Activated naive CD4-positive, alpha-beta T cell treated with anti-CD3 and anti-CD28 coated beads, Interleukin-2, amount 10 ng/mL, durations not matched to agents 7 days and 5 days (primary cell): ENCODE measurements around the gene EYA2.
"Not testable (repeated sequence)": the region's sequence is repeated elsewhere in the genome, so short reads cannot be mapped to it uniquely, and the experiment has no call there.

Source experiments
- CTCF ChIA-PET: fragments of 350-600 bp; sonication (Branson Sonifier 250); formaldehyde crosslinking; loops from one replicate; lab custom pipeline; 2021; ENCODE audit warnings: antibody characterized with exemption; lab: Charles Lee
- DNase-seq: peaks from one replicate; pipeline ENCODE4 v3.0.0-alpha.2; 2020
- H3K27ac Mint-ChIP-seq: one replicate; pipeline ENCODE4 v1.8.0; 2021; ENCODE audit warnings: mild to moderate bottlenecking, moderate library complexity, mixed read lengths
- H3K27me3 Mint-ChIP-seq: one replicate; pipeline ENCODE4 v1.8.0; 2021; ENCODE audit warnings: mild to moderate bottlenecking, mixed read lengths
- H3K36me3 Mint-ChIP-seq: one replicate; pipeline ENCODE4 v1.8.0; 2021; ENCODE audit warnings: mixed read lengths
- H3K4me1 Mint-ChIP-seq: one replicate; pipeline ENCODE4 v1.8.0; 2021; ENCODE audit warnings: mixed read lengths
- H3K4me3 Mint-ChIP-seq: one replicate; pipeline ENCODE4 v1.8.0; 2021; ENCODE audit warnings: mild to moderate bottlenecking, moderate library complexity, mixed read lengths
- H3K9me3 Mint-ChIP-seq: one replicate; pipeline ENCODE4 v1.8.0; 2021; ENCODE audit warnings: mixed read lengths

Gene EYA2

GRCh38 chr20:46946181-46946624, 51.6 kb downstream of the EYA2 start:
- CTCF ChIA-PET = no interaction called here
- Mint-ChIP-seq H3K27me3 (peaks cover 46% of the 10 kb centered on the region), H3K4me1 (no peaks in the 10 kb centered on the region), H3K27ac (no peak overlapping the region), H3K36me3 (no peaks in the 10 kb centered on the region), H3K9me3 (no peaks in the 10 kb centered on the region), H3K4me3 (no peak overlapping the region)
- no peak for DNase-seq

GRCh38 chr20:46946796-46947195, 52.2 kb downstream of the EYA2 start:
- no peak for DNase-seq
- Mint-ChIP-seq H3K9me3 (no peaks in the 10 kb centered on the region), H3K4me1 (no peaks in the 10 kb centered on the region), H3K36me3 (no peaks in the 10 kb centered on the region), H3K27ac (no peak overlapping the region), H3K4me3 (no peak overlapping the region), H3K27me3 (peaks cover 41% of the 10 kb centered on the region)
- CTCF ChIA-PET = no interaction called here

DNA sequence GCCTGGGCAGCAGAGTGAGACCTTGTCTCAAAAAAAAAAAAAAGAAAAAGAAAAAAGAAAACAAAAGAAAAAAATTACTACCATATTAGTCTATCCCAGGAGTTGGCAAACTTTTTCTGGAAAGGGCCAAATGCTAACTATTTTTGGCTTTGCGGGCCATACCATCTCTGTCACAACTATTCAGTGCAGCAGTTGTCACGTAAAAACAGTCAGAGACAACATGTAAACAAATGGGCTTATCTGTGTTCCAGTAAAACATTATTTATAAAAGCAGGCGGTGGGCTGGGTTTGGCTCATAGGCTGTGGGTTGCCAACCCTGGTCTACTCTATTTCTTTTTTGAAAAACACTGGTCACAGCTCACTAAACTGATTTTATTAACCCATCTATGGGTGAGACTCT, 53.4 kb downstream of the EYA2 start:
- Mint-ChIP-seq H3K9me3 (no peaks in the 10 kb centered on the region), H3K27me3 (peaks cover 41% of the 10 kb centered on the region), H3K36me3 (no peaks in the 10 kb centered on the region), H3K4me1 (no peaks in the 10 kb centered on the region), H3K27ac (no peak overlapping the region), H3K4me3 (no peak overlapping the region)
- no peak for DNase-seq
- CTCF ChIA-PET = no interaction called here

- Mint-ChIP-seq H3K36me3 (no peaks in the 10 kb centered on the region), H3K4me1 (no peaks in the 10 kb centered on the region), H3K9me3 (peaks cover 2% of the 10 kb centered on the region), H3K27me3 (peaks cover 42% of the 10 kb centered on the region), H3K4me3 (no peak overlapping the region), H3K27ac (no peak overlapping the region)
- CTCF ChIA-PET = interaction anchor here (1.1 kb wide), 1 partner anchor 270 kb away, joined by 3 read pairs; no protein-coding TSS in a partner anchor
- no peak for DNase-seq
Observed at GRCh38 chr20:46951405-46951804, 56.8 kb downstream of the EYA2 start.

- Mint-ChIP-seq H3K4me3 (no peak overlapping the region), H3K9me3 (peaks cover 5% of the 10 kb centered on the region), H3K4me1 (no peaks in the 10 kb centered on the region), H3K27me3 (peaks cover 43% of the 10 kb centered on the region), H3K36me3 (no peaks in the 10 kb centered on the region), H3K27ac (no peak overlapping the region)
- DNase-seq = no peak
- CTCF ChIA-PET = interaction anchor here (1.1 kb wide), 1 partner anchor 269 kb away, joined by 3 read pairs; no protein-coding TSS in a partner anchor
Observed at GRCh38 chr20:46951840-46952497, 57.3 kb downstream of the EYA2 start.

GRCh38 chr20:46953596-46953995, 59.0 kb downstream of the EYA2 start:
- CTCF ChIA-PET = no interaction called here
- no peak for DNase-seq

DNA sequence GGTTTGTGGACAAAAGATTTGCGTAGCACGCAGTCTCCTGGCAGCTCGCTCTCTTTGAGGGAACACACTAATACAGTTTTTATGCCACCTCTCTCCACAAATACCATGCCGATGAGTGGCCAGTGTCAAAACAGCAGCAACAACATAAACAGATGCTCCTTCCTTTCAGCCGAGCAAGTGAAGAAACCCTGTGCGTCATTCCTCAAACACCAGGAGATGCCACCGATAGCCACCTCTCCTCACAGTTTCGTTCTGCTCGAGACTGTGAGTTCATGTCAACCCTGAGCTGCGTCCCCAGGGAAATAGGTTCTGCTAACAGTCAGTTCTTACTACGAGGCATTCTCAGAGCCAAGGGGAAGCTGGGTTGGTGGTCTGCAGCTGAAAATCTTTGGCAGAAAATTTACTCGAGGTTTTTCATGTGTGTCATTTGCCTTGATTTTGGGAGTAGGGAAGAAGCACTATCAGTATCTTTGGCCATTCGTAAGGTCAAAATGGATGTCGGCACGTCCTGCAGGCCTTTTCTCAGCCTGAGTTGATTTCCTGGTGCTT, 59.9 kb downstream of the EYA2 start:
- CTCF ChIA-PET = no interaction called here
- H3K36me3 Mint-ChIP-seq = no peaks in the 10 kb centered on the region
- no peak overlapping the region for H3K27ac Mint-ChIP-seq
- H3K9me3 Mint-ChIP-seq = peaks cover 5% of the 10 kb centered on the region
- H3K27me3 Mint-ChIP-seq = peaks cover 41% of the 10 kb centered on the region
- H3K4me3 Mint-ChIP-seq = no peak overlapping the region
- H3K4me1 Mint-ChIP-seq = no peaks in the 10 kb centered on the region
- DNase-seq = no peak

More at GRCh38 chr20:46953596-46953995, 59.0 kb downstream of the EYA2 start:
- H3K9me3 Mint-ChIP-seq = peaks cover 5% of the 10 kb centered on the region
- H3K36me3 Mint-ChIP-seq = no peaks in the 10 kb centered on the region
- no peaks in the 10 kb centered on the region for H3K4me1 Mint-ChIP-seq
- peaks cover 47% of the 10 kb centered on the region for H3K27me3 Mint-ChIP-seq
- no peak overlapping the region for H3K27ac Mint-ChIP-seq
- no peak overlapping the region for H3K4me3 Mint-ChIP-seq

DNA sequence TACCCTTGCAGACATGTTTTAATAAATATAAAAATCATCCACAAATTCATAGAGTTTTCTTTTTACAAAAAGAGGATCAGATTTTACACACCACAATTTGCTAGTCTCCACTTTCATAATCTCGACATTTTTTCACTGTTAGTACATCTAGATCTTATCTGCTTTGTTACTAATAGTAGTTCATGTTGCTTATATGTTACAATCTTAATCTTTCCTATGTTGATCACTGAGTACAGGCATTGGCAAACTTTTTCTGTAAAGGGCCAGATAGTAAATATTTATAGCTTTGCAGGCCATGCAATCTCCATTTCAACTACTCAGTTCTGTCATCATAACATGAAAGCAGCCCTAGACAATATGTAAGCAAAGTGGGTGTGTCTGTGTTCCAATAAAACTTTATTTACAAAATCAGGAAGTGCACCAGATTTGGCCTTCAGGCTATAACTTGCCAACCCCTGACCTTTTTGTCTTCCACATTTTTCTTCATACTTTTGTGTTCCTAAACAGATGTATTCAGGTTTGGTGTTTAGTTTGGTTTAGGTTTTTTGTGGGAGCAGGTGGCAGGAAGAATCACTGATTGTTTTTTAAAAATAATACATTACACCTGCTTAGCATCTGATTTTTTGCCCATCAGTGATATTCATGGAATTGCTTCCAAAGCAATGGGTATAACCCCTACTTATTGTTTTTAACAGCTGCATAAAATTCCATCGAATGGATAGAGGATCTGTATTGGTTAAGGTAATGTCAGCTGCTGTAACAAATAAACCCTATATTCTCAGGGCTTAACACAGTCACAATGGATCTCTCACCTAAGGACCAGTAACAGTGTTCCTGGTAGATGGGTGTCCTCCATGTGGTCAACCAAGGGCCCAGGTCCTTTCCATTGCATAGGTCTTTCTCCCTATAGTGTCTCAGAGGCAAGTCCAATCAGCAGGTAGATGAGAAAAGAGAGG, 61.2 kb downstream of the EYA2 start:
- Mint-ChIP-seq H3K27me3 (peaks cover 39% of the 10 kb centered on the region), H3K4me3 (no peak overlapping the region), H3K4me1 (no peaks in the 10 kb centered on the region), H3K36me3 (no peaks in the 10 kb centered on the region), H3K9me3 (peaks cover 5% of the 10 kb centered on the region), H3K27ac (no peak overlapping the region)
- CTCF ChIA-PET = no interaction called here
- DNase-seq = no peak

DNA sequence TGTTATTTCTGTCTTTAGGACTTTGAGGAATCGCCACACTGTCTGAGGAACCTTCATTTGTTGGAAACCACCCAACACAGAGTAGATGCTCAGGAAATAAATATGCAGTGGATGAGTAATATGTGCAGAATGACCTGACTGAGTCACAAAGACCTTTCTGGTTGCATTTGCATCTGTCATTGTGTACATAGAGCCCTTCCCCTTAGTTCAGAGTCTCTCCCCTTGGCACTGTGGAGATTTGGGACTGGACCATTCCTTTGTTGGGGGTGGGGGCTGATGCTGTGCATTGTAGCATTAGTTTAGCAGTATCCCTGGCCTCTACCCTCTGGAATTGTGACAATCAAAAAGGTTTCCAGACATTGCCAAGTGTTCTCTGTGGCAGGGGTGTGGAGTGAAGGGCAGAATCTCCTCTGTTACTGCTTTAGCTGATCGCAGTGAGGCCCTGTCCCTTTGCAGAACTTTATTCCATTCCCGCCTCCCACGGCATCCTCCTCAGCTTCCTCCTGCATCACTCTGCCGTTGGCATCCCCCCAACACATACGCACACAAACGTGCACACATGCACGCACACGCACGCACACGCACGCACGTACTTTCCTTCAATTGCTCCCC, 64.5 kb downstream of the EYA2 start:
- H3K4me3 Mint-ChIP-seq = no peak overlapping the region
- no peaks in the 10 kb centered on the region for H3K4me1 Mint-ChIP-seq
- CTCF ChIA-PET = no interaction called here

DNA sequence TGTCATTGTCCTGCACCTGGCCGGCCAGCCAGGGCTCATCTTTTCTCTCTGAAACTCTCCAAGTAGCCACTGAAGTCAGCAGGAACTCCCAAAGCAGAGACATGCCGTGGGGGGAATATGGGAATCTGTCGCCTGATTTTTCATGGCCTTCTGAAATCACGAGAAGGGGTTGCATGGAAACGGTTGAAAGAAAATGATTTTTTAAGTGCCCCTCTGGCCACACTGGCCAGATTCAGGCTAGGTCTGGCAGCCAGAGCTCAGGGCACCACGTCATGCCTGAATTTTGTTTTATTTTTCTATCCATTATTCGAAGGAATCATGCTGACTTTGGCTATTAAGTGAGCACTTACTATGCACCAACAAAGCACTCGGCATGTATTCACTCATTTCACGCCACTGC, 65.2 kb downstream of the EYA2 start:
- H3K9me3 Mint-ChIP-seq = peaks cover 5% of the 10 kb centered on the region
- H3K4me1 Mint-ChIP-seq = no peaks in the 10 kb centered on the region
- CTCF ChIA-PET = no interaction called here
- no peak overlapping the region for H3K27ac Mint-ChIP-seq
- no peak overlapping the region for H3K4me3 Mint-ChIP-seq
- DNase-seq = no peak
- H3K27me3 Mint-ChIP-seq = peaks cover 46% of the 10 kb centered on the region
- no peaks in the 10 kb centered on the region for H3K36me3 Mint-ChIP-seq

More for the DNA sequence above, 64.5 kb downstream of the EYA2 start:
- H3K9me3 Mint-ChIP-seq = peaks cover 5% of the 10 kb centered on the region
- H3K27ac Mint-ChIP-seq = no peak overlapping the region
- peaks cover 46% of the 10 kb centered on the region for H3K27me3 Mint-ChIP-seq
- no peak for DNase-seq
- no peaks in the 10 kb centered on the region for H3K36me3 Mint-ChIP-seq

GRCh38 chr20:46960536-46960935, 65.9 kb downstream of the EYA2 start:
- Mint-ChIP-seq H3K4me3 (no peak overlapping the region), H3K36me3 (no peaks in the 10 kb centered on the region), H3K27ac (no peak overlapping the region), H3K4me1 (no peaks in the 10 kb centered on the region), H3K27me3 (peaks cover 47% of the 10 kb centered on the region), H3K9me3 (peaks cover 5% of the 10 kb centered on the region)
- CTCF ChIA-PET = no interaction called here
- no peak for DNase-seq

DNA sequence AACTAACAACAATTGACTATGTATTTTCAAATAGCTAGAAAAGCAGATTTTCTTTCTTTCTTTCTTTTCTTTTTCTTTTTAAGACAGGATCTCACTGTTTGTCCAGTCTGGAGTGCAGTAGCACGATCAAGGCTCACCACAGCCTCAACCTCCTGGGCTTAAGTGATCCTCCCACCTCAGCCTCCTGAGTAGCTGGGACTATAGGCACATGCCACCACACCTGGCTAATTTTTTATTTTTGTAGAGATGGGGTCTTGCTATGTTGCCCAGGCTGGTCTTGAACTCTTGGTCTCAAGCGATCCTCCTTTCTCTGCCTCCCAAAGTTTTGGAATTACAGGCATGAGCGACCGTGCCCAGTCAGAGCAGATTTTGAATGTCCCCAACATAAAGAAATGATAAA, 67.3 kb downstream of the EYA2 start:
- H3K9me3 Mint-ChIP-seq, H3K4me3 Mint-ChIP-seq, H3K4me1 Mint-ChIP-seq, H3K27ac Mint-ChIP-seq, H3K36me3 Mint-ChIP-seq, DNase-seq: not testable (repeated sequence)
- peaks cover 49% of the 10 kb centered on the region for H3K27me3 Mint-ChIP-seq
- CTCF ChIA-PET = interaction anchor here (1.5 kb wide), 1 partner anchor 27 kb away, joined by 3 read pairs; no protein-coding TSS in a partner anchor

GRCh38 chr20:46962452-46963195, 68.0 kb downstream of the EYA2 start:
- Mint-ChIP-seq H3K4me1 (no peaks in the 10 kb centered on the region), H3K4me3 (no peak overlapping the region), H3K9me3 (no peaks in the 10 kb centered on the region), H3K36me3 (no peaks in the 10 kb centered on the region), H3K27me3 (peaks cover 51% of the 10 kb centered on the region), H3K27ac (no peak overlapping the region)
- DNase-seq = no peak
- CTCF ChIA-PET = interaction anchor here (1.5 kb wide), 1 partner anchor 26 kb away, joined by 3 read pairs; no protein-coding TSS in a partner anchor
